Endothelial cell (in vitro differentiated cells): Measurements from ENCODE around the gene DRAXIN. TPM values are rescaled to one million over a fixed set of nuclear protein-coding genes. Genes with fewer than 3 reads are reported as not detected.
A peak's percentile ranks its signal among the peaks of the same experiment; 100 is the strongest.

ENCODE experiments used
- DNase-seq: peaks from one replicate; pipeline ENCODE4 v3.0.0; 2021; ENCODE audit warnings: low spot score
- H3K27ac Mint-ChIP-seq: one replicate; pipeline ENCODE4 v1.8.0; 2021; ENCODE audit warnings: mixed read lengths, inconsistent platforms; ENCODE audit not compliant: unreplicated experiment
- H3K27me3 Mint-ChIP-seq: one replicate; pipeline ENCODE4 v1.8.0; 2021; ENCODE audit warnings: mild to moderate bottlenecking, moderate library complexity, mixed read lengths, inconsistent platforms; ENCODE audit not compliant: unreplicated experiment
- H3K36me3 Mint-ChIP-seq: one replicate; pipeline ENCODE4 v1.8.0; 2021; ENCODE audit warnings: mild to moderate bottlenecking, low read depth, mixed read lengths, inconsistent platforms; ENCODE audit not compliant: unreplicated experiment
- H3K4me1 Mint-ChIP-seq: one replicate; pipeline ENCODE4 v1.8.0; 2021; ENCODE audit warnings: mild to moderate bottlenecking, mixed read lengths, inconsistent platforms; ENCODE audit not compliant: unreplicated experiment
- H3K4me3 Mint-ChIP-seq: one replicate; pipeline ENCODE4 v1.8.0; 2021; ENCODE audit warnings: mild to moderate bottlenecking, mixed read lengths, inconsistent platforms; ENCODE audit not compliant: unreplicated experiment
- H3K9me3 Mint-ChIP-seq: one replicate; pipeline ENCODE4 v1.8.0; 2021; ENCODE audit warnings: mixed read lengths, inconsistent platforms; ENCODE audit not compliant: unreplicated experiment
- CTCF ChIP-seq: fragments of 200-600 bp; sonication (generic); IDR thresholded peaks from one replicate; pipeline ENCODE4 v1.5.0; 2021; ENCODE audit warnings: antibody characterized with exemption; ENCODE audit not compliant: unreplicated experiment
- total RNA-seq: library from RNA; stranded (reverse); fragmentation: NEBNext Ultra II Directional; extraction: Animal tissue kit (Norgen Biotek cat#: 25700); gene quantifications from one replicate; pipeline ENCODE4 v1.2.1, GENCODE V29; 2021; ENCODE audit not compliant: unreplicated experiment

The DRAXIN gene
- total RNA-seq, 1 donor from 2014 or later, result 0.46 TPM

GRCh38 chr1:11735854-11736745, 44.6 kb downstream of the DRAXIN start, which contains the start of gene AGTRAP:
AGTRAP (plus strand) TSS chr1:11736136; CDS start chr1:11736209, 73 bp downstream.
- Mint-ChIP-seq H3K4me1 (peaks cover 21% of the 10 kb centered on the region), H3K36me3 (no peaks in the 10 kb centered on the region)
- TF ChIP-seq CTCF, result no peak

GRCh38 chr1:11736746-11737639, 45.5 kb downstream of the DRAXIN start:
- Mint-ChIP-seq H3K4me3 (peak overlapping the region; percentile 90), H3K4me1 (peaks cover 15% of the 10 kb centered on the region), H3K36me3 (no peaks in the 10 kb centered on the region), H3K27me3 (peaks cover 3% of the 10 kb centered on the region), H3K9me3 (no peaks in the 10 kb centered on the region), H3K27ac (peak overlapping the region; percentile 55)
- no peak for TF ChIP-seq CTCF
- DNase-seq, result peak; percentile 37

More at GRCh38 chr1:11735854-11736745, 44.6 kb downstream of the DRAXIN start, which contains the start of gene AGTRAP:
- Mint-ChIP-seq H3K27me3 (peaks cover 6% of the 10 kb centered on the region), H3K9me3 (no peaks in the 10 kb centered on the region), H3K4me3 (peak within 1 kb of the TSS; percentile 90), H3K27ac (peak within 1 kb of the TSS; percentile 52)
- peak; percentile 91 for DNase-seq

- H3K27ac Mint-ChIP-seq, result no peak overlapping the region
- no peak overlapping the region for H3K4me3 Mint-ChIP-seq
Measured at GRCh38 chr1:11738096-11738495, 46.6 kb downstream of the DRAXIN start.

DNA sequence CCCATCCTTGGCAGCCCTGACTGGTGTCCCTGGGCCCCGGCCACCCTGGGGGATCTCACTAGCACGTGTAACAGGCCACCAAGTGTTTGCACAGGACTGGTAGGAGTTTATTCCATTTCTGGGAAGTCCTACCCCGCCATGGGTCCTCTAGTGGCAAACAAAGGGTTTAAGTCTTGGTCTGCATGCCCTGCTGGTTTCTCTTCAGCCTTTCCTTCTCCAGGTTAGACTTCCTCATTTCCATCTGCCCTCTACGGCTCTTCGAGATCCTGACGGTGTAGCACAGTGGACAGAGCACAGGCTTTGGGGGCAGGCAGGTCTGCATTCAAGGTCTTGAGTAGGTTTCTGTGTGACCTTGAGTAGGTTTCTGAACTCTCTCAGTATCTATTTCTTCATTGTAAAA, 47.3 kb downstream of the DRAXIN start:
- H3K4me3 Mint-ChIP-seq, result no peak overlapping the region

More at GRCh38 chr1:11738096-11738495, 46.6 kb downstream of the DRAXIN start:
- no peak for DNase-seq
- no peaks in the 10 kb centered on the region for H3K9me3 Mint-ChIP-seq
- no peak for TF ChIP-seq CTCF
- no peaks in the 10 kb centered on the region for H3K36me3 Mint-ChIP-seq
- peaks cover 14% of the 10 kb centered on the region for H3K4me1 Mint-ChIP-seq
- H3K27me3 Mint-ChIP-seq, result peaks cover 4% of the 10 kb centered on the region

More for the DNA sequence above, 47.3 kb downstream of the DRAXIN start:
- DNase-seq, result no peak
- peaks cover 4% of the 10 kb centered on the region for H3K27me3 Mint-ChIP-seq
- H3K27ac Mint-ChIP-seq, result no peak overlapping the region
- no peaks in the 10 kb centered on the region for H3K9me3 Mint-ChIP-seq
- no peaks in the 10 kb centered on the region for H3K36me3 Mint-ChIP-seq
- H3K4me1 Mint-ChIP-seq, result peaks cover 14% of the 10 kb centered on the region
- no peak for TF ChIP-seq CTCF
